Neural cell (in vitro differentiated cells): Measurements from ENCODE around the gene ACVR1. TPM values are rescaled to one million over a fixed set of nuclear protein-coding genes. Genes with fewer than 3 reads are reported as not detected.

Source experiments
- H2AFZ ChIP-seq: fragments of 200-600, 300-800 bp; sonication (generic), shearing (Covaris generic); 2 replicates; pipeline ENCODE4 v1.6.0; 2014; ENCODE audit warnings: low read depth, mild to moderate bottlenecking, antibody characterized with exemption, low read length, moderate library complexity
- H3F3A ChIP-seq: fragments of 200-600 bp; shearing (Covaris generic); 2 replicates; pipeline ENCODE4 v1.6.1; 2016; ENCODE audit warnings: mild to moderate bottlenecking, moderate library complexity, mixed read lengths, antibody characterized with exemption, low read length; ENCODE audit not compliant: insufficient read depth, poor library complexity, severe bottlenecking
- H3K27ac ChIP-seq: fragments of 200-600, 300-800 bp; sonication (generic), shearing (Covaris generic); 2 replicates; pipeline ENCODE4 v1.5.1; 2014; ENCODE audit warnings: mild to moderate bottlenecking, low read length, moderate library complexity
- H3K27me3 ChIP-seq: fragments of 300-800, 200-600 bp; sonication (generic), shearing (Covaris generic); 2 replicates; pipeline ENCODE4 v1.6.0; 2014; ENCODE audit warnings: mild to moderate bottlenecking, low read depth, low read length, moderate library complexity; ENCODE audit not compliant: insufficient read depth
- H3K36me3 ChIP-seq: fragments of 300-800, 200-600 bp; sonication (generic), shearing (Covaris generic); 2 replicates; pipeline ENCODE4 v1.5.1; 2014; ENCODE audit warnings: mild to moderate bottlenecking, antibody characterized with exemption, low read length, moderate library complexity; ENCODE audit not compliant: insufficient read depth
- H3K4me2 ChIP-seq: fragments of 300-800, 200-600 bp; sonication (generic), shearing (Covaris generic); 2 replicates; pipeline ENCODE4 v1.6.0; 2014; ENCODE audit warnings: mild to moderate bottlenecking, low read length
- H3K4me3 ChIP-seq: fragments of 300-800, 200-600 bp; sonication (generic), shearing (Covaris generic); 2 replicates; pipeline ENCODE4 v1.5.1; 2014; ENCODE audit warnings: mild to moderate bottlenecking, low read length, moderate library complexity
- H3K79me2 ChIP-seq: fragments of 200-600 bp; shearing (Covaris generic); replicated peaks from 2 replicates; pipeline ENCODE4 v1.6.0; 2014; ENCODE audit warnings: mild to moderate bottlenecking, low read length, moderate library complexity; ENCODE audit not compliant: insufficient read depth
- H3K9ac ChIP-seq: fragments of 300-800, 200-600 bp; sonication (generic), shearing (Covaris generic); 2 replicates; pipeline ENCODE4 v1.6.1; 2016; ENCODE audit warnings: mild to moderate bottlenecking, low read length, mixed read lengths
- H3K9me2 ChIP-seq: fragments of 200-600 bp; shearing (Covaris generic); 2 replicates; pipeline ENCODE4 v1.6.1; 2016; ENCODE audit warnings: mild to moderate bottlenecking, low read length, mixed read lengths; ENCODE audit not compliant: insufficient read depth
- H3K9me3 ChIP-seq: fragments of 200-600, 300-800 bp; sonication (generic), shearing (Covaris generic); 2 replicates; pipeline ENCODE4 v1.6.1; 2016; ENCODE audit warnings: mild to moderate bottlenecking, mixed run types, low read length, moderate library complexity, mixed read lengths
- H4K20me1 ChIP-seq: fragments of 200-600 bp; shearing (Covaris generic); 2 replicates; pipeline ENCODE4 v1.6.1; 2016; ENCODE audit warnings: mild to moderate bottlenecking, mixed run types; ENCODE audit not compliant: insufficient read depth
- EP300 ChIP-seq: fragments of 450-650 bp; conservative IDR thresholded peaks from 2 replicates; pipeline ENCODE4 v1.6.1; 2014; ENCODE audit warnings: antibody characterized with exemption, mild to moderate bottlenecking, moderate library complexity; ENCODE audit not compliant: poor library complexity, severe bottlenecking
- EZH2 ChIP-seq: fragments of 200-600, 300-800 bp; shearing (Covaris generic), sonication (generic); IDR thresholded peaks from 2 replicates; pipeline ENCODE4 v1.6.1; 2014; ENCODE audit warnings: antibody characterized with exemption, low read length, borderline replicate concordance, mild to moderate bottlenecking; ENCODE audit not compliant: insufficient read depth, poor library complexity, severe bottlenecking
- MXI1 ChIP-seq: fragments of 450-650 bp; conservative IDR thresholded peaks from 2 replicates; pipeline ENCODE4 v1.6.1; 2014; ENCODE audit warnings: antibody characterized with exemption, mild to moderate bottlenecking; ENCODE audit not compliant: poor library complexity, severe bottlenecking
- POLR2AphosphoS5 ChIP-seq: IDR thresholded peaks from 2 replicates; pipeline ENCODE4 v1.6.1; 2012
- RAD21 ChIP-seq: fragments of 450-650 bp; conservative IDR thresholded peaks from 2 replicates; pipeline ENCODE4 v1.6.1; 2014; ENCODE audit warnings: antibody characterized with exemption, mild to moderate bottlenecking, moderate library complexity
- SMC3 ChIP-seq: fragments of 450-650 bp; conservative IDR thresholded peaks from 2 replicates; pipeline ENCODE4 v1.6.1; 2014; ENCODE audit warnings: antibody characterized with exemption, mild to moderate bottlenecking, moderate library complexity; ENCODE audit not compliant: poor library complexity
- TAF1 ChIP-seq: IDR thresholded peaks from 2 replicates; pipeline ENCODE4 v1.6.1; 2012; ENCODE audit warnings: low read depth
- polyA plus RNA-seq: library from polyadenylated mRNA; depleted of rRNA; stranded (reverse); fragments of >200 nt; gene quantifications from 2 replicates; pipeline ENCODE4 v1.2.3, GENCODE V29; 2014
- TF ChIP-seq, protein P1 (sequence below): IDR thresholded peaks from 2 replicates; pipeline ENCODE4 v1.6.1; 2012; ENCODE audit warnings: borderline replicate concordance
- TF ChIP-seq, protein P2 (sequence below): fragments of 450-650 bp; IDR thresholded peaks from 2 replicates; pipeline ENCODE4 v1.5.1; 2014; ENCODE audit warnings: antibody characterized with exemption, mild to moderate bottlenecking, moderate library complexity; ENCODE audit not compliant: poor library complexity, severe bottlenecking

The ACVR1 gene
- polyA plus RNA-seq, 1 donor from 2014 or later = 4.0 TPM

DNA sequence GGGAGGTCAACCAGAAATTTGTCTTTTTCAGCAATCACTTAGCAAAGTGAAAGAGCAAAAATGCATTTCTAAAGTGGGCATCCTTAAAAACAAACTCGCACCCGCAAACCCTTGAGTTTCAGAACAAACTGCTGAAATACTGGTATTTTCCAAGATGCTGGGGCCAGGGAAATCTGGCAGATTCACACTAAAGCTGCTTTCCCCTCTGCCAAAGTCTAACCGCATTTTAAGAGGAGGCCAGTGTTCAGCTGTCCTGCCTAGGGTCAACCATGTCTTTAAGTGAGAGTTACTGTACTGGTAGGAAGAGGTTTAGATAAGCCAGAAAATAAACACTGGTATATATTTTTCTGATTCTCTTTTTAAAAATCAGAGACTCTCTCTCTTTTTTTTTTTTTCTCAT lies 55.9 kb downstream of the ACVR1 start:
- no peaks in the 10 kb centered on the region for H3K9me2 ChIP-seq
- H3F3A ChIP-seq = no peaks in the 10 kb centered on the region
- no peak overlapping the region for H3K27ac ChIP-seq
- no peaks in the 10 kb centered on the region for H3K9me3 ChIP-seq
- no peaks in the 10 kb centered on the region for H3K36me3 ChIP-seq
- no peak overlapping the region for H3K9ac ChIP-seq
- H3K4me2 ChIP-seq = no peak overlapping the region
- no peak overlapping the region for H3K4me3 ChIP-seq
- H4K20me1 ChIP-seq = no peaks in the 10 kb centered on the region
- H3K27me3 ChIP-seq = no peaks in the 10 kb centered on the region
- H3K79me2 ChIP-seq = no peaks in the 10 kb centered on the region
- no peak overlapping the region for H2AFZ ChIP-seq
- no peak for TF ChIP-seq MXI1
- TF ChIP-seq EZH2 = no peak
- no peak for TF ChIP-seq EP300
- TF ChIP-seq, protein P1, sequence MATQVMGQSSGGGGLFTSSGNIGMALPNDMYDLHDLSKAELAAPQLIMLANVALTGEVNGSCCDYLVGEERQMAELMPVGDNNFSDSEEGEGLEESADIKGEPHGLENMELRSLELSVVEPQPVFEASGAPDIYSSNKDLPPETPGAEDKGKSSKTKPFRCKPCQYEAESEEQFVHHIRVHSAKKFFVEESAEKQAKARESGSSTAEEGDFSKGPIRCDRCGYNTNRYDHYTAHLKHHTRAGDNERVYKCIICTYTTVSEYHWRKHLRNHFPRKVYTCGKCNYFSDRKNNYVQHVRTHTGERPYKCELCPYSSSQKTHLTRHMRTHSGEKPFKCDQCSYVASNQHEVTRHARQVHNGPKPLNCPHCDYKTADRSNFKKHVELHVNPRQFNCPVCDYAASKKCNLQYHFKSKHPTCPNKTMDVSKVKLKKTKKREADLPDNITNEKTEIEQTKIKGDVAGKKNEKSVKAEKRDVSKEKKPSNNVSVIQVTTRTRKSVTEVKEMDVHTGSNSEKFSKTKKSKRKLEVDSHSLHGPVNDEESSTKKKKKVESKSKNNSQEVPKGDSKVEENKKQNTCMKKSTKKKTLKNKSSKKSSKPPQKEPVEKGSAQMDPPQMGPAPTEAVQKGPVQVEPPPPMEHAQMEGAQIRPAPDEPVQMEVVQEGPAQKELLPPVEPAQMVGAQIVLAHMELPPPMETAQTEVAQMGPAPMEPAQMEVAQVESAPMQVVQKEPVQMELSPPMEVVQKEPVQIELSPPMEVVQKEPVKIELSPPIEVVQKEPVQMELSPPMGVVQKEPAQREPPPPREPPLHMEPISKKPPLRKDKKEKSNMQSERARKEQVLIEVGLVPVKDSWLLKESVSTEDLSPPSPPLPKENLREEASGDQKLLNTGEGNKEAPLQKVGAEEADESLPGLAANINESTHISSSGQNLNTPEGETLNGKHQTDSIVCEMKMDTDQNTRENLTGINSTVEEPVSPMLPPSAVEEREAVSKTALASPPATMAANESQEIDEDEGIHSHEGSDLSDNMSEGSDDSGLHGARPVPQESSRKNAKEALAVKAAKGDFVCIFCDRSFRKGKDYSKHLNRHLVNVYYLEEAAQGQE = no peak
- TF ChIP-seq POLR2AphosphoS5 = no peak
- TF ChIP-seq TAF1 = no peak
- TF ChIP-seq SMC3 = no peak
- no peak for TF ChIP-seq RAD21
- TF ChIP-seq, protein P2, sequence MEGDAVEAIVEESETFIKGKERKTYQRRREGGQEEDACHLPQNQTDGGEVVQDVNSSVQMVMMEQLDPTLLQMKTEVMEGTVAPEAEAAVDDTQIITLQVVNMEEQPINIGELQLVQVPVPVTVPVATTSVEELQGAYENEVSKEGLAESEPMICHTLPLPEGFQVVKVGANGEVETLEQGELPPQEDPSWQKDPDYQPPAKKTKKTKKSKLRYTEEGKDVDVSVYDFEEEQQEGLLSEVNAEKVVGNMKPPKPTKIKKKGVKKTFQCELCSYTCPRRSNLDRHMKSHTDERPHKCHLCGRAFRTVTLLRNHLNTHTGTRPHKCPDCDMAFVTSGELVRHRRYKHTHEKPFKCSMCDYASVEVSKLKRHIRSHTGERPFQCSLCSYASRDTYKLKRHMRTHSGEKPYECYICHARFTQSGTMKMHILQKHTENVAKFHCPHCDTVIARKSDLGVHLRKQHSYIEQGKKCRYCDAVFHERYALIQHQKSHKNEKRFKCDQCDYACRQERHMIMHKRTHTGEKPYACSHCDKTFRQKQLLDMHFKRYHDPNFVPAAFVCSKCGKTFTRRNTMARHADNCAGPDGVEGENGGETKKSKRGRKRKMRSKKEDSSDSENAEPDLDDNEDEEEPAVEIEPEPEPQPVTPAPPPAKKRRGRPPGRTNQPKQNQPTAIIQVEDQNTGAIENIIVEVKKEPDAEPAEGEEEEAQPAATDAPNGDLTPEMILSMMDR = no peak

- H3K27ac ChIP-seq = no peak overlapping the region
- no peaks in the 10 kb centered on the region for H3F3A ChIP-seq
- no peaks in the 10 kb centered on the region for H3K9me2 ChIP-seq
- no peaks in the 10 kb centered on the region for H3K27me3 ChIP-seq
- no peaks in the 10 kb centered on the region for H4K20me1 ChIP-seq
- H2AFZ ChIP-seq = no peak overlapping the region
- H3K9me3 ChIP-seq = no peaks in the 10 kb centered on the region
- H3K9ac ChIP-seq = no peak overlapping the region
- no peak overlapping the region for H3K4me2 ChIP-seq
- H3K79me2 ChIP-seq = no peaks in the 10 kb centered on the region
- H3K4me3 ChIP-seq = no peak overlapping the region
- TF ChIP-seq RAD21 (no peak), MXI1 (no peak), EP300 (no peak), TAF1 (no peak), SMC3 (no peak), EZH2 (no peak), POLR2AphosphoS5 (no peak)
- TF ChIP-seq, protein P1 = no peak
- TF ChIP-seq, protein P2 = no peak
- no peaks in the 10 kb centered on the region for H3K36me3 ChIP-seq
These were observed 56.4 kb downstream of the ACVR1 start for GRCh38 chr2:157819761-157820160.
